Measurements from ENCODE around the gene MRPL37.

MRPL37 gene

DNA sequence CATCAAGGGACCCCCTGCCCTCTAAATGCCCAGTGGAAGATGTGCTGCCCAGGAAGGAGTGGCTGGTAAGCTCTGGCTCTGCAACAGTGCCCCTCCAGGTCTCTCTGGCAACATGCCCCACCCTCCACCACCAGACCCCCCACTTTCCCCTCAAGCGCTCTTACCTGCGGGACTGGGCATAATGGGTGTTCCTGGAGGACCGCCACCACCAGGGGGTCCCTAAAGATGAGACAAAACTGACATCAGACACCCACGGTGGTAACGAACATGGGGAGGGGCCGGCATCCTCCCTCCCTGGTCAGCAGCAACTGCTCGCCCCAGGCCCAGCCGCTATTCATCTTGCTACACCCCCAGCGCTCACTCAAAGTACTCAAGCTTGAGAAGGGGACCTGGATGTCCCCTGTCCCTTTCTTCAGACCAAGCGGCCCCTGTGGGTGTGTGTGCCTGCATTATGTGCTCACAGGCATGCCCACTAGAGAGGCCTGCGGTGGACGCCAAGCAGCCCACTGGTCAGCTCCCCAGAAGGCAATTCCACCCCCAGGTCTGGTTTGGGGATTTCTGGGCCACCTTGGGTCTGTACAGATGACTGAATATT lies 40.9 kb downstream of the MRPL37 start:
- no peak for DNase-seq (ENCODE audit: low spot score)

- no peak for DNase-seq (ENCODE audit: low spot score)
Observed at GRCh38 chr1:54241364-54241763, 41.4 kb downstream of the MRPL37 start.

- no peak for DNase-seq (ENCODE audit: low spot score)
Observed at GRCh38 chr1:54243022-54243421, 43.1 kb downstream of the MRPL37 start.

DNA sequence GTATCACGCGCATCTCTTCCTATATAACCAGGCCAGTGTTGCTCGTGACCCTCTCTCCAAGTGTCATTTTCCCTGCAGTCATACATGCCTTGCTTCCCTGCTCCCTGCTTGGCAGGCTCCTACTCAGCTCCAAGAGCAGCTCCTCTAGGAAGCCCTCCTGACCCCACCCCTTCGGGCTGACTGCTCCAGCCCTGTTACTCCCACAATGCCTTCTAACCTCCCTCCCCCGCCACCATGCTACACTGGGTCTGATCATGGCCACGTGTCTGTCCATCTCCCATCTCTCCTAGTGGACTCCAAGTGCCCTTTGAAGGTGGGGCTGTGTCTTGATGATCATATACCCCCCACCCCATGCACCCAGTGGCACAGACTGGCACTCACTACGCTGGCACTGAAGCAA lies 44.7 kb downstream of the MRPL37 start:
- no peak for DNase-seq (ENCODE audit: low spot score)

- DNase-seq (ENCODE audit: low spot score): no peak
Observed at GRCh38 chr1:54245501-54245900, 45.5 kb downstream of the MRPL37 start.

GRCh38 chr1:54246116-54246721 lies 46.3 kb downstream of the MRPL37 start:
- no peak for DNase-seq (ENCODE audit: low spot score)

- DNase-seq (ENCODE audit: low spot score): no peak
Observed at GRCh38 chr1:54247863-54248515, 48.0 kb downstream of the MRPL37 start.

DNA sequence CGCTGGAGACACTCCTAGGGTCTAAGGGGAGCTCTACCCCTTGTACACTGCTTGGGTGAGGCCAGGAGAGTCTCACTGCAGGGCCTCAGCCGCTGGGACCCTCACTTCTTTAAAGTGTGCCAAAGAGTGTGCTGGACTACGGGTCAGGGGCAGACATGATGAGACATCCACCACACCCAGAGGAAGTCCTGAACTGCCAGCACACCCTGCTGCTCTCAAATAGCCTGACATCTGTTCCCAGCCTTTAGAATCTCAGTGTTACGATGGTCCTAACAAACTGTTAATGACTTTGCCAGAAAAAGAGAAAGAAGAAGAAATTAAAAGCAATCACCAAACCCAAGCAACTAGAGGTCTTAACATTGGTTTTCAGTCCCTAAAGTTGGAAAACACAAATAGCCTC lies 49.0 kb downstream of the MRPL37 start:
- DNase-seq (ENCODE audit: low spot score): no peak

DNA sequence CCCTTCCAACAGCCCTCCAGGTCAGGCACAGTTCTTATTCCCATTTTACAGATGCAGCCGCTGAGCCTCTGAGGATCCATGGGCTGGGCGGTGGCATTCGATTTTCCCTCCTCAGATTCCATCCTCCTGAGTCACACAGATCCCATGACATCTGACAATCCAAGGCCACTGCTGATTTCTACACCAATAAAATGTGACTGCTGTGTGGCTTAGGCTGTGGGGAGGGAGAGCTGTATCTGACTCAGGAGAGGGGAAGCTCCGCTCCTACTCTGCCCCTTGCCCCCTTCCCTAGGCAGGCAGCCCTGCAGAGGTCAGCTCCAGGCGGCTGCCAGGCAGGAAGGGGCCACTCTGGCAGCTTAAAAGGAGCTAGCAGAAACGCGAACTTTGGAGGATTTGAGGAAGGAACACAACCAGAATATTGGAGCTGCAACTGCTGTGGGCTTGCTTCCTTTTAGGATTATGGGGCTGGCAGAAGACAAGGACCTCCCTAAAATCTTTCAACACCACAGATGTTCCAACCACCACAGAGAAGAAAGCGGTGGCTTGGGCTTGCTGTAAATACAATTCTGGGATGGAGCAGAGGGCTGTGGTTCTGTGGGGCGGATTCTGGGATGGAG lies 50.0 kb downstream of the MRPL37 start:
- DNase-seq (ENCODE audit: low spot score): peak; percentile 86

GRCh38 chr1:54250670-54251069 lies 50.7 kb downstream of the MRPL37 start:
- DNase-seq (ENCODE audit: low spot score): no peak

- no peak for DNase-seq (ENCODE audit: low spot score)
Observed at GRCh38 chr1:54252371-54252936, 52.5 kb downstream of the MRPL37 start.

DNA sequence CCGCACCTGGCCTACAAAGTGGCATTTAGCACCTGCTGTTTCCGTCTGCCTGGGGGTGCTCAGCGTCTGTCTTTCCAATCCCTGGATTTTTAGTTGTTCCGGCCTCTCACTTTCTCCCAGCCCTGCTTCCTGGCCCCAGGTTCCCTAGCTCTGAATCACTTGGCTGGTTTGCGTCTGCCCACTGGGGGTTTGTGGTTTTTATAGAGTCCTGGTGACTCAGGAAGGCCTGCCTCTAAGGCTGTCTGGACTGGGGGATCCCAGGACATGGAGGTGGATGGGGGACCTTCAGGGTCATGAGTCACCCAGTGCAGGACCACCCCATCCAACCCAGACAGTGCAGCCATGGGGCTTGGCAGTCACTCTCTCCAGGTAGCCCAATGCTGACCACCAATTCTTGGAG lies 53.5 kb downstream of the MRPL37 start:
- peak; percentile 94 for DNase-seq (ENCODE audit: low spot score)

- no peak for DNase-seq (ENCODE audit: low spot score)
Observed at GRCh38 chr1:54254055-54254454, 54.1 kb downstream of the MRPL37 start.

DNA sequence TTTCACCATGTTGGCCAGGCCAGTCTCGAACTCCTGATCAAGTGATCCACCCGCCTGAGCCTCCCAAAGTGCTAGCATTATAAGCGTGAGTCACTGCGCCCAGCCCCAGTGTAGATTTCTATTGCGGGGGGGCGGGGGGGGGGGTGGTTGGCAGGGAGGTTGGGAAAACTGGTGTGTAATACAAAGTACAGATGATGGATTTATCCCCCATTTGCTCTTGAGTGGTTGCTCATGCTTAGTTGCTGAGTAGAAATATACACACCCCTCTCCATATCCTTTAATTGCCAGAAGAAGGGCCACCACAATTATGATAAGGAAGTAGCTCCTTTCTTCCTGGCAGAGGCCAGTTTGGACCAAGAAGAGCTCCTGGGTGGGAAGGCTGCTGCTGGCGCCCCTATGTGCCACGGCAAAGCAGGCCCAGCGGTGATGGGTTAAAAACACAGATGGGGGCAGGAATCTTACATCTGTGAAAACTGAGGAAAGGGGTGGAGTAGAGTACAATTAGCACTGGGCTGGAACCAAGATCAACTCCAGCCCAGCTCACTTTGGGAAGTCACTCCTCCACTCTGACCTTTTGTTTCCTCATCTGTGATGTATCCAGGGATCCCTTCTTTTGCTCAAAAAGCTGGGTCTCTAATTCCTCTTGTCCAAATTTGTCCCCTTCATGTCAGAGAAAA lies 55.2 kb downstream of the MRPL37 start:
- peak; percentile 56 for DNase-seq (ENCODE audit: low spot score)

- DNase-seq (ENCODE audit: low spot score): no peak
Observed at GRCh38 chr1:54256522-54257345, 56.8 kb downstream of the MRPL37 start.

DNA sequence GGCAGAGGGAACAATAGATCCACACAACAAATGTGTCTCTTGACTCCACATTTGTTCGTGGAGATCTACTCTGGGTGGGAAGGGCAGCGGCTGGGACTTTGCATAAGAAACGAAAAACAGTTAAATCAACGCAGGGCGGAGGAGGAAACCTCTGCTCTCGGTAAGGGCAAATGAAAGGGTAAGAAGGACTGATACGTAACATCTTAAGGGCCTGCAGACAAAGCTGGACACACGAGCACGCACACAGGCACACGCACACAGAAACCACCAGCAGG lies 57.3 kb downstream of the MRPL37 start:
- DNase-seq (ENCODE audit: low spot score): no peak

DNA sequence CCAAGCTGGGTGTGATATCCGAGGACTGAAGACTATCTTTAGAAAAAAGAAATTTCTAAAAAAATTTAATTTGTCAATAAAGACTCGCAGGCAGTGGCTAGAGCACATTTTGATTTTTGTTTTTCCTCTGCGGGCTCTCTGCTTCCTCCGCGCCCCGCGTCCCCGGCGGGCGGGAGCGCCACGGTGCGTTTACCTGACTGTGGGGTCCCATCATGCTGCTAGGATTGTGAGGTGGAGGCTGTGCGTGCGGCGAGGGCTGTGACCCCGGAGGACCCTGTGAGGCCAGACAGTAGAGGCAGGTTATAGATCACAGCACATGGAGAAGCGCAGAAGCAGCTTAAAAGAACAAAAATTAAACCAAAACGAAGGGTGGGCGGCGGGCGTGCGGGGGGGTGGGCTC lies 57.9 kb downstream of the MRPL37 start:
- no peak for DNase-seq (ENCODE audit: low spot score)

DNA sequence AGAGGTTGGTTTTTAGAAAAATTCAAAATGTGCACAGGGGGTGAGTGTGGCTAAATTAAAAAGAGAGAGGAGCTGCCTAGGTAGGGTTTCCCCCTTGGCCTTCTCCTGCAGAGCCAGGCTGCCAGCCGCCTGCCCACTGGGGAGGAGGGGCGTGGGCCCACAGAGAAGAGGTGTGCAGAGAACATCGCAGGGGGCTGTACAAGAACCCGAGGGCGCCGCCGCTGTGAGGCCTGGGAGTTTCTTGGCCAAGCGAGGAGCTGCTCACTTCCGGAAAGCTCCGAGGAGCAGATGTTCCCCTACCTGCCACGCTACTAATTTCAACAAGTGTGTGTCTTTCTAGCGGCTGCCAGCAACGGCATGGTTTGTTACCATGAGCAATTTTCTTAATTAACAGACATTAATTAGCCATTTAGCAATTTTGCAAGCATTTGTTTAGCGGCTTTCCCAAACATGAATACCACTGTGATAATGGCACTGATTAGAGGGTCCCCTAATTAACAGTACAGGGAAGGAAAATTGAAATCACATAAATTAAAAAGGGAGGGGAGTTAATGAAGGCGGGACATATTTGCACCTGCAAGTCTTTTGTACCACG lies 59.7 kb downstream of the MRPL37 start:
- DNase-seq (ENCODE audit: low spot score): no peak

GRCh38 chr1:54260810-54261209 lies 60.8 kb downstream of the MRPL37 start:
- DNase-seq (ENCODE audit: low spot score): no peak

- DNase-seq (ENCODE audit: low spot score): no peak
Observed at GRCh38 chr1:54262244-54262643, 62.3 kb downstream of the MRPL37 start.

GRCh38 chr1:54263601-54264226 lies 63.7 kb downstream of the MRPL37 start:
- no peak for DNase-seq (ENCODE audit: low spot score)

All from AG08396 (cell line).